Skeletal muscle satellite cell (primary cell): Measurements from ENCODE around the gene MXRA8.

Experiments
- H3K27me3 ChIP-seq: 2 replicates; pipeline ENCODE4 v1.7.0; 2013; ENCODE audit warnings: low read length; ENCODE audit not compliant: control insufficient read depth, insufficient read depth
- H3K36me3 ChIP-seq: 2 replicates; pipeline ENCODE4 v1.7.0; 2013; ENCODE audit warnings: mild to moderate bottlenecking, control low read depth, low read length; ENCODE audit not compliant: insufficient read depth
- H3K4me1 ChIP-seq: 2 replicates; pipeline ENCODE4 v1.7.0; 2013; ENCODE audit warnings: low read length; ENCODE audit not compliant: control insufficient read depth, insufficient read depth
- H3K4me2 ChIP-seq: 2 replicates; pipeline ENCODE4 v1.7.0; 2013; ENCODE audit warnings: mild to moderate bottlenecking, low read length
- H3K4me3 ChIP-seq: 2 replicates; pipeline ENCODE4 v1.7.0; 2013; ENCODE audit warnings: low read length
- H3K9ac ChIP-seq: 2 replicates; pipeline ENCODE4 v1.7.0; 2013; ENCODE audit warnings: mild to moderate bottlenecking, low read depth, low read length, moderate library complexity
- H3K9me3 ChIP-seq: replicated peaks from 2 replicates; pipeline ENCODE4 v1.7.0; 2013; ENCODE audit warnings: mild to moderate bottlenecking, control low read depth, low read length

Gene MXRA8

GRCh38 chr1:1361982-1362423 is 3.6 kb upstream of the MXRA8 start:
- H3K9ac ChIP-seq, result peak overlapping the region; percentile 86
- no peaks in the 10 kb centered on the region for H3K27me3 ChIP-seq
- no peaks in the 10 kb centered on the region for H3K36me3 ChIP-seq
- H3K9me3 ChIP-seq, result no peaks in the 10 kb centered on the region
- peaks cover 40% of the 10 kb centered on the region for H3K4me1 ChIP-seq
- H3K4me3 ChIP-seq, result peak overlapping the region; percentile 56
- H3K4me2 ChIP-seq, result peak overlapping the region; percentile 79

- Histone ChIP-seq H3K27me3 (no peaks in the 10 kb centered on the region), H3K36me3 (peaks cover 3% of the 10 kb centered on the region), H3K9ac (peak overlapping the region; percentile 86), H3K4me1 (peaks cover 40% of the 10 kb centered on the region), H3K9me3 (no peaks in the 10 kb centered on the region), H3K4me3 (peak overlapping the region; percentile 56), H3K4me2 (peak overlapping the region; percentile 79)
These were observed 3.1 kb upstream of the MXRA8 start for GRCh38 chr1:1361233-1361981.

GRCh38 chr1:1360506-1361169 is 2.3 kb upstream of the MXRA8 start:
- Histone ChIP-seq H3K4me2 (peak overlapping the region; percentile 79), H3K4me1 (peaks cover 40% of the 10 kb centered on the region), H3K9ac (peak overlapping the region; percentile 95), H3K9me3 (no peaks in the 10 kb centered on the region), H3K27me3 (no peaks in the 10 kb centered on the region), H3K36me3 (peaks cover 3% of the 10 kb centered on the region), H3K4me3 (peak overlapping the region; percentile 84)

- H3K27me3 ChIP-seq, result no peaks in the 10 kb centered on the region
- H3K4me1 ChIP-seq, result peaks cover 41% of the 10 kb centered on the region
- peak overlapping the region; percentile 84 for H3K4me3 ChIP-seq
- peaks cover 3% of the 10 kb centered on the region for H3K36me3 ChIP-seq
- H3K9ac ChIP-seq, result peak overlapping the region; percentile 95
- H3K9me3 ChIP-seq, result no peaks in the 10 kb centered on the region
- H3K4me2 ChIP-seq, result peak overlapping the region; percentile 79
These were observed 1.5 kb upstream of the MXRA8 start for GRCh38 chr1:1359664-1360468.

GRCh38 chr1:1359308-1359663 is 931 bp upstream of the MXRA8 start:
- no peaks in the 10 kb centered on the region for H3K27me3 ChIP-seq
- no peaks in the 10 kb centered on the region for H3K9me3 ChIP-seq
- peak overlapping the region; percentile 79 for H3K4me2 ChIP-seq
- H3K9ac ChIP-seq, result peak overlapping the region; percentile 95
- peaks cover 47% of the 10 kb centered on the region for H3K4me1 ChIP-seq
- peaks cover 9% of the 10 kb centered on the region for H3K36me3 ChIP-seq
- H3K4me3 ChIP-seq, result peak overlapping the region; percentile 84

- Histone ChIP-seq H3K4me1 (peaks cover 60% of the 10 kb centered on the region), H3K36me3 (peaks cover 23% of the 10 kb centered on the region), H3K4me2 (peak overlapping the region; percentile 79), H3K27me3 (no peaks in the 10 kb centered on the region), H3K9me3 (no peaks in the 10 kb centered on the region), H3K4me3 (peak overlapping the region; percentile 84), H3K9ac (peak overlapping the region; percentile 95)
These were observed 403 bp downstream of the MXRA8 start for GRCh38 chr1:1357871-1358432.

GRCh38 chr1:1356796-1357401 is 1.5 kb downstream of the MXRA8 start:
- Histone ChIP-seq H3K27me3 (no peaks in the 10 kb centered on the region), H3K9me3 (no peaks in the 10 kb centered on the region), H3K4me2 (peak overlapping the region; percentile 79), H3K36me3 (peaks cover 31% of the 10 kb centered on the region), H3K4me1 (peaks cover 66% of the 10 kb centered on the region), H3K4me3 (peak overlapping the region; percentile 84), H3K9ac (peak overlapping the region; percentile 95)

- no peaks in the 10 kb centered on the region for H3K27me3 ChIP-seq
- H3K9ac ChIP-seq, result peak overlapping the region; percentile 95
- H3K4me1 ChIP-seq, result peaks cover 66% of the 10 kb centered on the region
- H3K9me3 ChIP-seq, result no peaks in the 10 kb centered on the region
- peak overlapping the region; percentile 84 for H3K4me3 ChIP-seq
- H3K4me2 ChIP-seq, result peak overlapping the region; percentile 79
- peaks cover 36% of the 10 kb centered on the region for H3K36me3 ChIP-seq
These were observed 2.1 kb downstream of the MXRA8 start for GRCh38 chr1:1356166-1356795.

- H3K4me3 ChIP-seq, result peak overlapping the region; percentile 69
- no peak overlapping the region for H3K9ac ChIP-seq
- no peaks in the 10 kb centered on the region for H3K9me3 ChIP-seq
- H3K36me3 ChIP-seq, result peaks cover 36% of the 10 kb centered on the region
- H3K4me2 ChIP-seq, result peak overlapping the region; percentile 79
- H3K4me1 ChIP-seq, result peaks cover 57% of the 10 kb centered on the region
- H3K27me3 ChIP-seq, result no peaks in the 10 kb centered on the region
These were observed 2.9 kb downstream of the MXRA8 start for GRCh38 chr1:1355416-1355815.

GRCh38 chr1:1354271-1355247 is 3.8 kb downstream of the MXRA8 start:
- Histone ChIP-seq H3K36me3 (peaks cover 36% of the 10 kb centered on the region), H3K9me3 (no peaks in the 10 kb centered on the region), H3K27me3 (no peaks in the 10 kb centered on the region), H3K9ac (no peak overlapping the region), H3K4me1 (peaks cover 48% of the 10 kb centered on the region), H3K4me2 (peak overlapping the region; percentile 79), H3K4me3 (peak overlapping the region; percentile 56)
